SIG-M5 treated with dmso at 0.1 percent for 504 hours (cell line): ENCODE results near the gene ZNRD2.

Experiments
- DNase-seq: peaks from one replicate; lab custom pipeline; 2025; ENCODE audit not compliant: unreplicated experiment; lab: John Stamatoyannopoulos, UW

ZNRD2 gene

GRCh38 chr11:65538232-65538914 lies 31.9 kb upstream of the ZNRD2 start:
- no peak for DNase-seq

DNA sequence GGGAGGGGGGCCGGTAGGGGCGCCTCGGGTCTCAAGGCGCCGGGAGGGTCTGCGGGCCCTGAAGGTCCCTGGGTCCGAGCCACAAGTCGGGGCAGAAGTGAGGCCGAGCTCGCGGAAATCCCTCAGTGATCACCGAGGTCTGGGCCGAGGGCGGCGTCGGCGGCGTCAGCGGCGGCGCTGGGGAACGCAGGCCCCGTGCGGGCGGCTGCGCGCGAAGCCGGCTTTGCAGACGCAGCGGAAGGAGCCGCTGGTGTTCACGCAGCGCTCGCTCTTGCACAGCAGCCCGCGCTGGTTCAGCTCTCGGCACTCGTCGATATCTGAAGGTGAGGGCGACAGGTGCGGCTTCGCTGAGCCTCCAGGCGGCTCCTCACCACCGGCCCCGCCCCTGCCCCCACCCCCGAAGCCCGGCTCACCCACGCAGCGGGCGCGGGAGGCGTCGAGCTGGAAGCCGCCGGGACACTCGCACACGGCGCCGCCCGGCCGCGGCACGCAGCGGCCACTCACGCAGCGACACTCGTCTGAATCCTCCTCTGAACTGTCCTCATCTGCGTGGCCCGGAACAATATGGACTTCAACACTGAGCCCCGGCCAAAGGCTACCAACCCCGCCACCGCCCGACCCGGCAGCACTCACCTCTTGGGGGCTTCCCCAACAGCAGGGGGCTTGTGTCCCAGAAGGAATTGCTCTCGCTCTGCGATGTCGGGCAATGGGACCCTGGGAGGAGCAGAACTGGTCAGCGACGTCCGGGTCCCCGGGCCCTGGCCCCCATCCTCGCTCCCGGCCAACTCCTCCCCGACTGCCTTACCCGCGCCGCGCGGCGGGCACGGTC lies 31.1 kb upstream of the ZNRD2 start:
- no peak for DNase-seq

DNA sequence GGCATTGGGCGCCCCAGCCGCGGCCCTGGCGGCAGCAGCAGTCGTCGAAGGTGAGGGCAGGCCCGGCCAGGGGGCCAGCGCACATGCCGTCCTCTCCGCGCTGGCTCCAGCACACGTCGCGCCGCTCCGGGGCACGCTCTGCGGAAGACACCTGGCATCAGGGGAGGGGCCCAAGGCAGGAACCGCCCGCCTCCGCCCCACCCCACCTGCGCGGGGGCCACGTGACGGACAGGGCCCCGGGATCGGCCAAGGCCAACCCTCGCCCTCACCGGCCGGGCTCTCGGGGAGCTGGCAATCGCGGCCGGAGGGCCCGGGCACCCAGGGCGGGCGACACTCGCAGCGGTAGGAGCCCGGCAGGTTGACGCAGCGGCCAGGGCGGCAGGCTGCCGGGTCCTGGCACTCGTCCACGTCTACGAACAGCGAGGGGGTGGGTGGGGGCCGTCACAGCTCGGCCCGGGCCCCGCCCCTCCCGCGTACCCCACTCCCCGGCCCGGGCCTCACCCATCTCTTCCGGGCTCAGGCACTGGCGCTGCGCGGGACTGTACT lies 30.5 kb upstream of the ZNRD2 start:
- no peak for DNase-seq

- peak; percentile 85 for DNase-seq
Observed at GRCh38 chr11:65540290-65541092, 29.8 kb upstream of the ZNRD2 start.

DNA sequence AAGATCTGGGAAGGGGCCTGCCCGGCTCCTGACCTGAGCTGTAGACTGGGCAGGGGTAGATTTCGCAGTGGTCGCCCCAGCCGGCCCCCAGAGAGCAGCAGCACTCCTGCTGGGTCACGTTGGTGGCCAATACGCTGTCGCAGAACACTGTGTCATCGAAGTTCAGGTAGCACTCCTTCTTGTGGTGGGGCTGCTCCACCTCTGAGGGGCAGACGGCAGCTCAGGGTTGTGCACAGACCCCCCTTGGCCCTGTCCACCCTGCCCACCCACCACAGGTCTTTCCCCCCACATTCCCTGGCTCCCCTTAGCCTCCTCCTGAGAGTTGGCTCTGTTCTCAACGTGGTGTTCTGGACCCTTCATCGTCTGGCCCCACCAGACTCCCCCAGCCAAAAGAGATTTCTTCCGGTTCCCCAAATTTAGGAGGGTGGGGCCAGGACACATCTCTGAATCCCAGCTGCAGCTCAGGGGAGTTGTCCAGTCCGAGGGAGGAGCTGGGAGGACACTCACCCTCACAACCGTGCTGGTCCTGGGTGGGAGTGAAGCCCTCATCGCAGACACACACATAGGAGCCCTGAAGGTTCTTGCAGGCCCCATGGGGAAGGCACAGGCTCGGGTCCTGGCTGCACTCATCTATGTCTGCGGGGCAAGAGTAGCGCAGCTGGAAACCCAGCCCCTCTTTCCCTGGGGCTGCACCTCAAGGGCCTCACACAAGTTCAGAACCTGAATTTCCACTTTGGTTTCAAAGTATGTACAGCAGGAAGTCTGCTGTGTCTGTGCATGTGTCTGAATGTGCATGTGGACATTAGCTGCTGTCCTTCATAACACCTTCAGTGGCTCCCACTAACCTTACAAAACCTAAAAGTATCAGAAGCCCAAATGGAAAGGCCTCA lies 28.9 kb upstream of the ZNRD2 start:
- DNase-seq: peak; percentile 24

DNA sequence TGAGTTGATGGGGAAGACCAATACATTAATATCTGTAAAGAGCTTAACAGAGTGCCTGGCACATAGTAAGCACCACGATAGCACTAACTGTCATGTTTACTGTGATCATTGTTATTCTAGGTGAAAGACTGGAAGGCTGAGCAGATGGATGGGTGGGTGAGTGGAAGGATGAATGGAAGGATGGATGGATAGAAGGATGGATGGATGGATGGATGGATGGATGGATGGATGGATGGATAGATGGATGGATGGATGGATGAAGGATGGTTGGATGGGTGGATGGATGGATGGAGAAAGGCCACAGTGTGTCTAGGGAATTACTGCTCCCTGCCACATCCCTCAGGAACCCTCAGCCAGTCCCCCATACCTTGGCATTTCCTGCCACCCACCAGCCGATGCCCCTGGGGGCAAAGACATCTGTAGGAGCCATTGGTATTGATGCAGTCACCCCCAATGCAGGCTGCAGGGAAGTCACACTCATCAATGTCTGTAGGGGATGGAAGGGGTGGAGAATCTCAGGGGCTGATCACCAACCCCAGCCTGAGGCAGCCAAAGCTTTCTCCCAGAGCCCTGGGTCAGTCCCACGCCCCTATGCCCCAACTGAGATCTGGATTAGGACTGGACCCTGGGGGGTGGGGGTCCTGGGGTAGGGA lies 27.4 kb upstream of the ZNRD2 start:
- no peak for DNase-seq

DNA sequence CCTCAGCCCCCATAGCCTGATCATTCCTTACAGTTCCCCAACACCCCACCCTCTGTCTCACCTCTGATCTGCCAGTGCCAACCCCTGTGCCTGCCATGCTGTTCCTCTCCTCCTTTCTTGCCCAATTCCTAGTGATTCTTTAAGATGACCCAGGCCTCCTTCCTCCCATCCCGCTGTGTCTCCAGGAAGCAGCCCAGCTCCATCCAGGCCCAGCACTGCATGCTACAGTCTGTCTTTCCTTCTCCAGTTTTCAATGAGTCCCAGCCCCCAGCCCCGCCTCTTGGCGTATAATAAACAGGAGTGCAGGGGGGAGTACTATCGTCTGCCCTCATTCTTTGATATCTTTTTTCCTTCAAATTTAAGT lies 24.4 kb upstream of the ZNRD2 start:
- no peak for DNase-seq

DNA sequence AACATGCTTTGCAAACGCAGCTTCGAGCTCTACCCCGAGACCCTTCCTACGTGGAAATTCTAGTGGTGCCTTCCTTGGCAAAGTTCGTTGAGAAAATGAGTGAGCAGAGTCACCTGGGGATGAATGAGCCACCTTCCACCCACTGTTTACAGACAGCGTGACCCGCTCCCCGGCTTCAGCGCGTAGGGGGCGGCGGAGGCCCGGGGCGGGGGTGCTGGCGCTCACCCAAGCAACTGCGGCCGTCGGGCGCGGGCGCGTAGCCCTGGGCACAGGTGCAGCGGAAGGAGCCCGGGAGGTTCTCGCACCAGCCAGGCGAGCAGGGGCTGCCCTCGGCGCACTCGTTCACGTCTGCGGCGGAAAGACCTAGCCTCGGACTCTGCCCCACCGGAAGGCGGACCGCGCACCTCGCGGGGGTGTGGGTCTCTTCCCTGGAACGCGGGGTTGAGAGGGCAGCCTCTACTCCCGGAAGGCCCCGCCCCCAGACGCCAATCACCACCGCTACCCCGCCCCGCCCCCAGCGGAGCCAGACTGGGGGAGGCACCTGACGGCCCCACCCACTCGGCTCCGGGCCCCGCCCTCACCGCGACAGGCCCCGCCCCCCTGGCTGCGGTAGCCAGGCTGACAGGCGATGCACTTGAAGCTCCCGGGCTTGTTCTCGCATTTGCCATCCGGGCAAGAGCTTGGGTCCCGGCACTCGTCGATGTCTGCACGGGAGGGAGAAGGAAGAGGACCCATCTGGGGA lies 23.9 kb upstream of the ZNRD2 start:
- DNase-seq: peak; percentile 78

- no peak for DNase-seq
Observed at GRCh38 chr11:65547446-65548125, 22.7 kb upstream of the ZNRD2 start.

- DNase-seq: no peak
Observed at GRCh38 chr11:65548395-65548794, 21.9 kb upstream of the ZNRD2 start.

DNA sequence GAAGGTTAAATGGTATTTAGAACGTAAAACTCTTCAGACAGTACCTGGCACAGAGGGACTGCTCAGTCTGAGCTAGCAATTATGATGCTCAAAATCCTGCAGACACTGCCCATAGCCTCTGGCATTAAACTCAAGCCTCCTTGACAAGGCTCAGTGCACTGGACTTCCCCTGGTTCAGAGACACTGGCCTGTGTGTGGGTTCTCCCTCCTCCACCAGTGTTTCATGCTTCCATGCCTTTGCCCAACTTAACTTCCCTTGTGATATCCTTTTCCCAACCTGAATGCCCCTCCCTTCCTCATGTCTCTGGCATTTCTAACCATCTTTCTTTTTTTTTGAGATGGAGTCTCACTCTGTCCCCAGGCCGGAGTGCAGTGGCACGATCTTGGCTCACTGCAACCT lies 21.2 kb upstream of the ZNRD2 start:
- DNase-seq: no peak

GRCh38 chr11:65551572-65552387 lies 18.5 kb upstream of the ZNRD2 start:
- peak; percentile 60 for DNase-seq

DNA sequence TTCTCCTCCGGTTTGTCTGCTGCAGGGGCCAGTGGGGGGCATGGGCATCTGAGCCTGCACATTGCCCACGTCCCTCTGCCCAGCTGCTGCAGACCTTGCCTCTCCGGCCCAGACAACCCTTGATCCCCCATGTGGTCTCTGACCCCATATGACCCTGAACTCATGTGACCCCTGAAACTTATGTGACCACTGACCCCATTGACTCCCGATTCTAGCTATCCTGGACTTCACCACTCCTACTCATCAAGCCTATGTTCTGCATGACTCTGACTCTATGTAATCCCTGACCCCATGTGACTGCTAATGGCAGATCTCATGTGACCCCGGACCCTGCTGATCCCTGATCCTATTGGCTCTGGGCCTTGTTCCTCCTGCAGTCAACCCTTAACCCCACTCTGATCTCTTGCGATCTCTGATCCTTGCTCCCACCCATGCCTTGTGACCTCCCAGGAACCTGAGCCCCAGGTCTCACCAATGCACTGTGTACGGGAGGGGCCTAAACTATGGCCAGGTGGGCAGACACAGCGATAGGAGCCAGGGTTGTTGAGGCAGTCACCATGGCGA lies 17.8 kb upstream of the ZNRD2 start:
- no peak for DNase-seq

DNA sequence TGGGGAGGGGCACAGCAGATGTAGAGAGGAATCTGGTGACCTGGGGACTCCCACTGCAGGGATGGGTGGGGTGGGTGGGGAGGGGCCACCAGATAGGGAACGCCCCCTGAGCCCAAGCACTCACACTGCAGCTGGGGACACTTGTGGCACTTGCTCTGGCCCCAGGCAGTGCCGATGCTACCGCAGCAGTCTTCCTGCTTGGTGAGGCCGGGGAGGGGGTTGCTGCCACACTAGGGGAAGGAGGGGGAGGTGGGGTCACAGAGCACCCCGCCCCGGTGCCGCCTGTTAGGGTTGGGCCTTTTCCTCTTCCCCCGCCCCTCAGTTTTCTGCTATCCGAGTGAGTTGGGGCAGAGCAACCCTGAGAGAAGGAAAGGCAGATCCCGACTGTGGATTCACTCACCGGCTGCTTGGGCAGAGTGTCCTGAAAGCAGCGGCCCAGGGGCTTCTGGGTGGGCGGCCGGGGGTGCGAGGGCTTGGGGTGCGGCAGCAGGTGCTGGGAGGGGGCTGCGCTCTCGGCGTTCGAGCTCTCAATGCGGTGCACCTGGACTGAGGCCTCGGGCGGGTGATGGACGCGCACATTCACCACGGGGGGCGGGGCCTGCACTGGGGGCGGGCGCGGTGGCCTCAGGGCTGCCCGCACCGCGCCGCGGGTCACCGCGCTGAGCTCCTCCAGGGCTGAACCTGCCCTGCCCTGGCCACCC lies 16.8 kb upstream of the ZNRD2 start:
- DNase-seq: peak; percentile 26

GRCh38 chr11:65554057-65554818 lies 16.0 kb upstream of the ZNRD2 start:
- DNase-seq: no peak

DNA sequence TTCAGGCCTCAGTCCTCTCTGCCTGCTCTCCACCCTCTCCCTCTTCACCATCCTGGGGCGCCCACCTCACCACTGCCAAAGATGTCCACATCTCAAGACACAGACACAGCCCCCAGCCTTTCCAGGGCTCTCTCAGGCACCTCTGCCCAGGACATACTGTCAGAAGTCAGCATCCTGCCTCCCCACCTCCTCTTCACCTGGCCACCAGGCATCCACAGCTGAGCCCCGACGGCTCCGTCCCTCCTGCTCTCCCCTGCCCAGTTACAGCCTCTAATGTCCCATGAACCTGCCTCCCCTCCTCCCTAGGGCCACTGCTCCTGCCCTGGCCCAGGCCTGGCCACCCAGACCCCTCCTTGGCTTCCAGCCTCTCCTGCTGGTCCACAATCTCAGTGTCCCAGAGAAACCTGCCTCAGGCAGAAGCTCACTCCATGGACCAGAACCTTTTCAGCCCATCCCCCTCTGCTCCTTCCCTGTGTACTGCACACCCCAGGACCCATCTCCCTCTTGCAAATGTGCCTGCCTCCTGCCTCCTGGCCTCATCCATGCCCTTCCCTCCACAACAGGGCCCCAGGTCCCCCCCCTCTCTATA lies 15.3 kb upstream of the ZNRD2 start:
- no peak for DNase-seq
